GM19351 (cell line): ENCODE results near the gene SORCS1.
A peak's percentile ranks its signal among the peaks of the same experiment; 100 is the strongest.

Source experiments
- ATAC-seq: cut with Tn5 transposase; IDR thresholded peaks from one replicate; pipeline ENCODE4 v1.9.1; 2021; ENCODE audit warnings: mild to moderate bottlenecking, moderate library complexity; ENCODE audit not compliant: unreplicated experiment

SORCS1 gene

GRCh38 chr10:106910666-106911065 is 253.8 kb downstream of the SORCS1 start:
- ATAC-seq = no peak

DNA sequence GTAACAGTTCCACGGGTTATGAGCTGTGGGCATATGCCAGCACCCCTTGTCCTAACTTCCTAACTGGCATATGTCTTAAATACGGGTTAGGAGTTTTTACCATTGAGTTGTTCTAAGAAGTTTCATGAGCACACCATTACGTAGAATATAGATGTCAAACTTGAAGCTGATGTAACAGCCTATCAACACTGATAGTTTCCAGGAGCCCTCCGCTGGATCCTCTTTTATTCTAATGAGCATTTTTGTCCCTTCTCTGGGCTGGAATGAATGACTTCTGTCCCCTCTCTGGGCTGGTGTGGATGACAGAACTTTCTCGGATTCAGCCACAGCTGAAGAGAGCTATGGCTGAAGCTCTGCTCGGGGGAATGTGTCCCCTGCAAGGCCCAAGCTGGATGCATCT is 256.3 kb downstream of the SORCS1 start:
- ATAC-seq = no peak

DNA sequence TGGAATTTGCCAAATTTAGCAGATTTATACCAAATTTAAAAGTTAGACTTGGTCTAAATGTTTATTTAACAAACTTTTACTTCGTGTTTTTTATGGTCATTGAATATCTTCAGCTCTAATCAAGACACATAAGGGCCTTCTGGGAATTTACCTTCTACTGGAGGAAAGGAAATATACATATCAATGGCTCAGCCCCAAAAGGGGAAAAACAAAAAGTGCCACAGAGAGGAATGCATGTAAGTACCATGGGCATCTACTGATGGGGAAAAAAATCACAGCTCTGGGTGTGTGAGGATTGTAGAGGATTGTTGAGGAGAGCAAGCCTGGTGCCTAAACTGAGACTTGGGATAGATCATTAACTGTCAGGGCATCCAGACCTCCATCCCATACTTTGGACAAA is 260.3 kb downstream of the SORCS1 start:
- ATAC-seq = no peak

DNA sequence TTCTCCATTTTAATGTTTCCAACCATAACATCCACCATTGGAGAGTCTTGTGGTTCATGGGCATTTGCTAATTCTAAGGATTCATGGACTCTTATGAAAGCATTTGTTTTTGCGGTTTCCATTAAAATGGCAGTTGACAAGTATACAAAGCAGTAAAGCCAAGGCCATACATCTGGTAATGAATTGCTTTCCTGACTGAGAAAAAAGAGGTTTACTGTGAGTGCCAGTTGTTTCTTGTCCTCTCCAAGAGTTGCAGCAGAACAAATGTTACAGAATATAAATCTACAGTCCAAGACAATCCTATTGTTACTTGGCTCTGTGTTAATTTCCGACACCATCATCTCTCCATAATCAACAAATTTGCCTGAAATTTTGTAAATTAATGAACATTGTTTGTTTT is 261.3 kb downstream of the SORCS1 start:
- no peak for ATAC-seq

GRCh38 chr10:106900016-106900652 is 264.4 kb downstream of the SORCS1 start:
- peak; percentile 65 for ATAC-seq

DNA sequence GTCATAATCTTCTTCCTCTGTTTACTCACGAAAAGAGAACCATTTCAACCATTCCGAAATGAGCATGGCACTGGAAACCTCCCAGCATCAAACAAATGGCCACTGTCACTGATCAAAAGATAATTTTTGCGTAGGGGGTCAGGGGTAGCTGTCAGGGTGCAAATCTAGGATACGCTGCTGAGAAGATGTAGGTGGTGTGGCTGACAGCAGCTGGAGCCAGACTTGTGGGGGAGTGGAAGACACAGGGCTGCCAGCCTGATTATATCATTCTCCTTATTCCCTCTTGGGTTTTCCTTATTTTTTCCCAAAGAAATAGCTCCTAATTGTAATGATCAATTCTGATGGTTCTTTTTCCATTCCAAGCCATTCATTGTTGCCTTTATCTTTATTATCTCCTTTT is 266.1 kb downstream of the SORCS1 start:
- no peak for ATAC-seq

- ATAC-seq = no peak
Measured at GRCh38 chr10:106897719-106898118, 266.8 kb downstream of the SORCS1 start.

- no peak for ATAC-seq
Measured at GRCh38 chr10:106894692-106895091, 269.8 kb downstream of the SORCS1 start.

- no peak for ATAC-seq
Measured at GRCh38 chr10:106877574-106877973, 286.9 kb downstream of the SORCS1 start.

- no peak for ATAC-seq
Measured at GRCh38 chr10:106874604-106874889, 290.0 kb downstream of the SORCS1 start.

DNA sequence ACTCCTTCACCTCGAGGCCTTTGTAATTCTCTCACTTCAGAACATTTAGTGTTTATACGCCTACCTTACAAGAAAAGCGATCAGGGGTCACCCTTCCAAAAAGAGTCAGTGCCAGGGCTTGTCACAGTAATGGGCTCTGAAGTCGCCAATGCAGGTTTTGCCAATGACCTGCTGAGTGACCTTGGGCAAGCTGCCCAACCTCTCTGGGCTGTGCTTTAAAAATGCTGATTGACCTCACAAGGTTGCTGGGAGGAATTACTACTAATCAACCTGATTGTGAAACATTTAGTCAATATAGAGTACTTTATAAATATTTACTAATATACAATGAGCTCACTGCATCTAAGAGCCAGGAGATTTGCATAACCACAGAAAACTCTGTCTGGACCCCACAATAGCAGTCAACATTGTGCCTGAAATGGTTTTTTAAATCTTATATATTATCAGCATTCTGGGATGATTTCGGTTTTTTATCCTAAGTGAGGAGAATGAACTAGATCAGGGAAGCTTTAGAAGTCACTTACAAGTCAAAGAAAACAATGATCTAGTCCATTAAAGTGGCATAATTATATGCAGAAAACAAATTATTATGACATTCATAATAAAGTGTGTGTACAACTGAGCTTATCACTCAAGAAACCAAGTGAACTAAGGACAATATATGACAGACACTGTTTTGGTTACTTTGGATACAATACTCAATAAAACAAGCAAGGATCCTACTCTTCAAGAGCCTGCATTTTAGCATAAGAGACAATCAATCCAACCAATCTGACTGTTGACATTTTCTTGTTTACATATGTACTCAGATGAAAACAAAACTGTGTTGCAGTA is 290.5 kb downstream of the SORCS1 start:
- peak; percentile 55 for ATAC-seq

DNA sequence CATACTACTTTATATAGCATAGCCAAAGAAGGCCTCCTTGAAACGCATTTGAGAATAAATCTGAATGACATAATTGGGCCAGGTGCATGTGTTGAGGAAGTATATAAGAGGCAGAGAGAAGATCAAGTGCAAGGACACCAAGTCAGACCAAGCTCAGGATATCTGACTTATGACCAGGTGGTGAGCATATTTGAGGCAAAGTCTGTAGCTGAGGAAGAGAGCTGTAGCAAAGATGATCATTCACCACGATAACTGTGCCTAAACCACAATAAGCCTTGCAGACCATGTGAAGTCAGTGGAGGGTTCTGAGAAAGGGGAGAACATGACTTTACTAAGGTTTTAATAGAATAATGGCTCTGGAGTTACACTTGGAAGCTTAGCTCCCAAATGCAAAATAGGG is 292.3 kb downstream of the SORCS1 start:
- ATAC-seq = peak; percentile 35

DNA sequence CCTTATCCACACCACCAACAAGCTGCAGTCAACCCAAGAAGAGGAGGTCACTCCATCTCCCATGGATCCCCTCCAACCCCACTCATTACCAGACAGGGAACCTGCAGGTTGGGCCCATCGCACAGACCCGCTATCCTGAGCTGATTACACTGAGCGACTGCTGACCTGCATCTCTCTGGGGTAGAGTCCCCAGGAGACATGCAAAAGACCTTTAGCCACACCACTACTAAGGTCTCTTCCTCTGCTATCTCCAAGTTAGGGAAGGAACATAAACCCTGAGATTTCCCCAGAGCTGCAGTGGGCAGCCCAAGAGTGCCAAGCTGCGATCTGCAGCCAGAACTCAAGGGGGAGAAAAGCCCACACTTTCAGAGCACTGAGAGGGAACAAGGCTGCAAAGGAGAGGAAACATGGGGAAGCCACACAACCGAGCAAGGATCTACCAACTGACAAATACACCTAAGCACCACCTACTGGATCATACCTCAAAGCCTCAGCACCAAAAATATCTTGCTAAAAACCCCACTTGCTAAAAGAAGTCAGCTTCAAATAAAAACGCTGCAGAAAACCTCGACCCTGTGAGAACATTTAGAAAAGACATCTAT is 298.2 kb downstream of the SORCS1 start:
- peak; percentile 52 for ATAC-seq

GRCh38 chr10:106864031-106864430 is 300.5 kb downstream of the SORCS1 start:
- no peak for ATAC-seq

DNA sequence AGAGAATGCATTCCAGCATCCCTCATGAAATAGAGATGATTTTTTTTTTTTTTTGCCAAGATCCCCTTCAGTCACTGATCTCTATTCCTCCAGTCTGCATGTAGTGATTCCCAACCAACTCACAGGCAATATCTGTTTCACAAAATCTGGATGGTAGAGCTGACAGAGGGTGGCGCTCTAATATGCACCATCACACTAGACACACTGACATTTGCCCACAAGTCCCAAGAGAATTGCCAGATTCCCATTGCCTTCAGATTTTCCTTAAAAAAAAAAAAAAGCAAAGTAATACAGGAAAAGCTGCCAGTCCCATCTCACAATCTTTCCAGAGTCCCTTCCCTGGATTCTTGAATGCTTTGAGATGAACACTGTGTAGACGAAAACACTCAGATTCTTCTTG is 301.0 kb downstream of the SORCS1 start:
- peak; percentile 27 for ATAC-seq

- no peak for ATAC-seq
Measured at GRCh38 chr10:106859892-106860652, 304.4 kb downstream of the SORCS1 start.

- ATAC-seq = no peak
Measured at GRCh38 chr10:106857728-106858127, 306.8 kb downstream of the SORCS1 start.

GRCh38 chr10:106857213-106857612 is 307.3 kb downstream of the SORCS1 start:
- no peak for ATAC-seq

DNA sequence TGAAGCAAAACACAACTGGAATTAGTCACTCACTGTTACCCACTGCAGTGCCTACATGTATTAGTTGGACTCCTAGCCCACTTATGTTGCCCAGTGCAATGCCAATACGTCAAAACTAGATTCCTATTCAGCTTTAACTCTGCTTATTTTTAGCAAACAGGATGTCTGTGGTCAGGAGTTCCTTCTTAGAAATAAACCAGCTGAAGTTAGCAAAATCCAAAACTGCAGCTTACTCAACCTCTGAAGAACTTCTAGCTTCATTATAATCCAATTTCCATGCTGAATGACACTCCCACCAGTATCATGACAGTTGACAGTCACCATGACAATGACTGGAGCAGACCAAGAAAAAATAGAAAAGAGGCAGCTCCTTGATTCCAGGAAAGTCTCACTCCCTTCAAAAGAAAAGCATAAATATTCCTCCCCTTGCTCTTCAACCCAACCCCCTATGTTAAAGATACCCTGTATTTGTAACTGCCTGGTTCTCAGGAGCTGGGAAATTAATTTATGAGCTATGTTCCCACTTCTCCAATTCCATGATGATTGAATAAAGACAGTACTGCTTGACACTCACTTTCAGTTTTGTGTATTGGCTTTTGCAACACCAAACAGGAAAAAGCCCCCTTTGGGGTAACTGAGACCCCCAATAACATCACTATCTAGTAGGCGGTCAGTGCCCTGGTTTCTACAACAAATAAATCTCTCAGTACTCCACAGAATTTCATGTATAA is 327.4 kb downstream of the SORCS1 start:
- ATAC-seq = peak; percentile 90

DNA sequence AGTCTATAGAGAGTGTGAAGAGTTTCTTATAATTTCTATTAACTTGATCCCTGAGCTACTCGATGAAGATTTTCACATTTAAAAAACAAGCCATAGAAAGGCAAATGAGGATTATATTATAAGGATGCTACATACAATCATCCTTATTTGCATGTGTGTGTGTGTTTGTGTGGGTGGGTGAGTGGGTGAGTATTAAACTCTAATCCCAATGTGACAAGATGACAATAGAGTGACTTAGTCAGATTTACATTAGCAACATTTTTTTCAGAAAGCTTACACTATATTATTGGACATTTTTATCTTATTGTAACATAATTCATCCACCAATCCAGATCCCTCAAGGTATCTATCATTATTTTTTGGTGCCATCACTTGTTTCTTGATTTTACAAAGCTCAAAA is 331.7 kb downstream of the SORCS1 start:
- no peak for ATAC-seq

DNA sequence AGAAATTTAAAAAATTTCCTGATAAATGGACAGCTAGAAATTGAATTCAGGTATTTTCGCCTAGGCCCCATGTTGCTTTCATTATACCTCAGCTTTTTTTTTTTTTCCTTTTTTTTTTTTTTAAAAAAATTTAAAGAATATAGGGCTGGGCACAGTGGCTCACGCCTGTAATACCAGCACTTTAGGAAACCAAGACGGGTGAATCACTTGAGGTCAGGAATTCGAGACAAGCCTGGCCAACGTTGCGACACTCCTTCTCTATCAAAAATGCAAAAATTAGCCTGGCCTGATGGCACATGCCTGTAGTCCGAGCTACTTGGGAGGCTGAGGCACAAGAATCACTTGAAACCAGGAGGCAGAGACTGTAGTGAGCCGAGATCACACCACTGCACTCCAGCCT is 334.0 kb downstream of the SORCS1 start:
- no peak for ATAC-seq
